Activated CD4-positive, alpha-beta T cell treated with anti-CD3 and anti-CD28 coated beads for 4 hours (primary cell): ENCODE results near the gene TRIM26.

Experiments
- DNase-seq, 2 donors: peaks; one replicate each; pipeline ENCODE4 v3.0.0-alpha.2; 2020

TRIM26 gene

GRCh38 chr6:30207619-30208295, 5.4 kb downstream of the TRIM26 start:
- DNase-seq = no peak

GRCh38 chr6:30206799-30207618, 6.2 kb downstream of the TRIM26 start:
- no peak for DNase-seq

- no peak for DNase-seq
Measured at GRCh38 chr6:30206152-30206551, 7.1 kb downstream of the TRIM26 start.

- DNase-seq = no peak
Measured at GRCh38 chr6:30204116-30204515, 9.1 kb downstream of the TRIM26 start.

GRCh38 chr6:30202366-30202765, 10.8 kb downstream of the TRIM26 start:
- no peak for DNase-seq

- no peak for DNase-seq
Measured at GRCh38 chr6:30200551-30201281, 12.5 kb downstream of the TRIM26 start.

- DNase-seq = no peak
Measured at GRCh38 chr6:30198166-30199084, 14.8 kb downstream of the TRIM26 start.

- no peak for DNase-seq
Measured at GRCh38 chr6:30196376-30196775, 16.8 kb downstream of the TRIM26 start.

- DNase-seq = no peak
Measured at GRCh38 chr6:30195951-30196350, 17.3 kb downstream of the TRIM26 start.

GRCh38 chr6:30194797-30195690, 18.2 kb downstream of the TRIM26 start:
- DNase-seq = no peak

- DNase-seq = no peak
Measured at GRCh38 chr6:30192076-30192475, 21.1 kb downstream of the TRIM26 start.

- DNase-seq = no peak
Measured at GRCh38 chr6:30188541-30188940, 24.7 kb downstream of the TRIM26 start.

GRCh38 chr6:30185846-30186484, 27.2 kb downstream of the TRIM26 start:
- DNase-seq = no peak

GRCh38 chr6:30184417-30185031, 28.7 kb downstream of the TRIM26 start:
- no peak for DNase-seq

GRCh38 chr6:30180145-30180544, 33.1 kb downstream of the TRIM26 start:
- DNase-seq = no peak

- DNase-seq = no peak
Measured at GRCh38 chr6:30178837-30179236, 34.4 kb downstream of the TRIM26 start.

- no peak for DNase-seq
Measured at GRCh38 chr6:30175765-30176164, 37.4 kb downstream of the TRIM26 start.

GRCh38 chr6:30172681-30173080, 40.5 kb downstream of the TRIM26 start:
- DNase-seq = no peak

GRCh38 chr6:30171677-30172471, 41.3 kb downstream of the TRIM26 start:
- DNase-seq = no peak
